SJCRH30 (cell line): ENCODE measurements around the gene WARS2. TPM values are rescaled to one million over a fixed set of nuclear protein-coding genes. Genes with fewer than 3 reads are reported as not detected.
A peak's percentile ranks its signal among the peaks of the same experiment; 100 is the strongest.
"Not testable (repeated sequence)": the region's sequence is repeated elsewhere in the genome, so short reads cannot be mapped to it uniquely, and the experiment has no call there.

Source experiments
- DNase-seq, 2 experiments: peaks; one replicate each; pipeline ENCODE4 v3.0.0-alpha.2; 2015 to 2020
- H3K27ac ChIP-seq: fragments of 250-450 bp; sonication (Bioruptor Pico); 2 replicates; pipeline ENCODE4 v1.5.1; 2020; ENCODE audit warnings: mild to moderate bottlenecking, moderate library complexity
- H3K27me3 ChIP-seq: fragments of 250-450 bp; sonication (Bioruptor Pico); 2 replicates; pipeline ENCODE4 v1.5.1; 2020; ENCODE audit warnings: mild to moderate bottlenecking, moderate library complexity
- H3K36me3 ChIP-seq: fragments of 250-450 bp; sonication (Bioruptor Pico); 2 replicates; pipeline ENCODE4 v1.5.1; 2020; ENCODE audit warnings: mild to moderate bottlenecking, moderate library complexity
- H3K4me1 ChIP-seq: fragments of 250-450 bp; sonication (Bioruptor Pico); 2 replicates; pipeline ENCODE4 v1.5.1; 2020; ENCODE audit warnings: mild to moderate bottlenecking, moderate library complexity
- H3K4me3 ChIP-seq: fragments of 250-450 bp; sonication (Bioruptor Pico); 2 replicates; pipeline ENCODE4 v1.5.1; 2020; ENCODE audit warnings: mild to moderate bottlenecking, moderate library complexity
- H3K9me3 ChIP-seq: fragments of 250-450 bp; sonication (Bioruptor Pico); replicated peaks from 2 replicates; pipeline ENCODE4 v1.5.1; 2020; ENCODE audit warnings: mild to moderate bottlenecking, moderate library complexity
- total RNA-seq: library from RNA; depleted of rRNA; stranded (reverse); fragments of >200 nt; shearing (Covaris generic); gene quantifications from 2 replicates; pipeline ENCODE4 v1.2.3, GENCODE V29; 2014

WARS2 gene
- total RNA-seq, 1 experiment from 2014 or later: 24.5 TPM

- not testable (repeated sequence) for H3K4me3 ChIP-seq, H3K4me1 ChIP-seq, H3K27ac ChIP-seq, DNase-seq, H3K27me3 ChIP-seq
- H3K36me3 ChIP-seq: peaks cover 15% of the 10 kb centered on the region
- peaks cover 16% of the 10 kb centered on the region; the same call in 1 of the 2 replicates for H3K9me3 ChIP-seq
Observed at GRCh38 chr1:119155069-119155468, 14.6 kb upstream of the WARS2 start.

GRCh38 chr1:119150150-119150549 lies 9.7 kb upstream of the WARS2 start:
- no peak overlapping the region for H3K27ac ChIP-seq
- H3K9me3 ChIP-seq: peaks cover 16% of the 10 kb centered on the region; the same call in 1 of the 2 replicates
- no peak overlapping the region for H3K4me3 ChIP-seq
- H3K36me3 ChIP-seq: no peaks in the 10 kb centered on the region
- H3K4me1 ChIP-seq: no peaks in the 10 kb centered on the region
- no peaks in the 10 kb centered on the region for H3K27me3 ChIP-seq
- no peak for DNase-seq

- H3K4me1 ChIP-seq: no peaks in the 10 kb centered on the region
- H3K36me3 ChIP-seq: no peaks in the 10 kb centered on the region
- no peak overlapping the region for H3K4me3 ChIP-seq
- H3K27ac ChIP-seq: no peak overlapping the region
- H3K27me3 ChIP-seq: no peaks in the 10 kb centered on the region
- H3K9me3 ChIP-seq: peaks cover 9% of the 10 kb centered on the region; the same call in 1 of the 2 replicates
- no peak for DNase-seq
Observed at GRCh38 chr1:119147661-119148090, 7.2 kb upstream of the WARS2 start.

- peaks cover 4% of the 10 kb centered on the region; the same call in 1 of the 2 replicates for H3K9me3 ChIP-seq
- H3K27me3 ChIP-seq: no peaks in the 10 kb centered on the region
- H3K27ac ChIP-seq: no peak overlapping the region
- no peak for DNase-seq
- peaks cover under 1% of the 10 kb centered on the region; the same call in 1 of the 2 replicates for H3K4me1 ChIP-seq
- no peak overlapping the region for H3K4me3 ChIP-seq
- H3K36me3 ChIP-seq: no peaks in the 10 kb centered on the region
Observed at GRCh38 chr1:119146466-119146865, 6.0 kb upstream of the WARS2 start.

DNA sequence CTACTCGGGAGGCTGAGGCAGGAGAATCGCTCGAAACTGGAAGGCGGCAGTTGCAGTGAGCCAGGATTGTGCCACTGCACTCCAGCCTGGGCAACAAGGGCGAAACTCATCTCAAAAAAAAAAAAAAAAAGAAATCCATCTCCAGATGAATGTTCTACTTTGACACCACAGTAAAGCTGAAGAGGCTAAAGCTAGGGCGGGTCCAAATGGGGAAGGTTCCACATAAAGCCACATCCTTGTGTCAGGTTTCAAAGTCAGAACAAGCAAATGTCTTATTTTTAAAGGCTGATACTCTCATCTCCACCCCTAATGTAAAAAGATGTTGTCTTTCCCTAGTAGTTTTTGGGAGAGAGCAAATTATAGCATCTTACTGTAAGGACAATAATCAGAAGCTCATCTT lies 4.4 kb upstream of the WARS2 start:
- no peak for DNase-seq
- H3K27me3 ChIP-seq: no peaks in the 10 kb centered on the region
- H3K4me1 ChIP-seq: peaks cover 4% of the 10 kb centered on the region; the same call in 1 of the 2 replicates
- no peak overlapping the region for H3K4me3 ChIP-seq
- no peaks in the 10 kb centered on the region for H3K36me3 ChIP-seq
- H3K9me3 ChIP-seq: no peaks in the 10 kb centered on the region
- H3K27ac ChIP-seq: no peak overlapping the region

GRCh38 chr1:119143706-119144105 lies 3.3 kb upstream of the WARS2 start:
- no peak overlapping the region for H3K4me3 ChIP-seq
- no peak overlapping the region for H3K27ac ChIP-seq
- no peak for DNase-seq
- H3K36me3 ChIP-seq: no peaks in the 10 kb centered on the region
- H3K9me3 ChIP-seq: no peaks in the 10 kb centered on the region
- H3K4me1 ChIP-seq: peaks cover 6% of the 10 kb centered on the region; the same call in 1 of the 2 replicates
- no peaks in the 10 kb centered on the region for H3K27me3 ChIP-seq

GRCh38 chr1:119141660-119142059 lies 1.2 kb upstream of the WARS2 start:
- DNase-seq: no peak
- H3K4me3 ChIP-seq: peak overlapping the region; percentile 71; the same call in 1 of the 2 replicates

GRCh38 chr1:119141020-119141424 lies 569 bp upstream of the WARS2 start:
- Histone ChIP-seq H3K4me1 (peaks cover 6% of the 10 kb centered on the region; the same call in 1 of the 2 replicates), H3K27ac (peak overlapping the region; percentile 97), H3K36me3 (no peaks in the 10 kb centered on the region), H3K9me3 (no peaks in the 10 kb centered on the region), H3K4me3 (peak overlapping the region; percentile 71), H3K27me3 (no peaks in the 10 kb centered on the region)
- DNase-seq: peak; percentile 54 to 60

More at GRCh38 chr1:119141660-119142059, 1.2 kb upstream of the WARS2 start:
- Histone ChIP-seq H3K36me3 (no peaks in the 10 kb centered on the region), H3K27ac (no peak overlapping the region), H3K27me3 (no peaks in the 10 kb centered on the region), H3K4me1 (peaks cover 6% of the 10 kb centered on the region; the same call in 1 of the 2 replicates), H3K9me3 (no peaks in the 10 kb centered on the region)

- peak in 1 of 2 experiments; percentile 70 for DNase-seq
- no peaks in the 10 kb centered on the region for H3K36me3 ChIP-seq
- peak overlapping the region; percentile 71 for H3K4me3 ChIP-seq
- H3K9me3 ChIP-seq: no peaks in the 10 kb centered on the region
- peak overlapping the region; percentile 97 for H3K27ac ChIP-seq
- peaks cover 6% of the 10 kb centered on the region; the same call in 1 of the 2 replicates for H3K4me1 ChIP-seq
- no peaks in the 10 kb centered on the region for H3K27me3 ChIP-seq
Observed at GRCh38 chr1:119139857-119140176, 636 bp downstream of the WARS2 start.

DNA sequence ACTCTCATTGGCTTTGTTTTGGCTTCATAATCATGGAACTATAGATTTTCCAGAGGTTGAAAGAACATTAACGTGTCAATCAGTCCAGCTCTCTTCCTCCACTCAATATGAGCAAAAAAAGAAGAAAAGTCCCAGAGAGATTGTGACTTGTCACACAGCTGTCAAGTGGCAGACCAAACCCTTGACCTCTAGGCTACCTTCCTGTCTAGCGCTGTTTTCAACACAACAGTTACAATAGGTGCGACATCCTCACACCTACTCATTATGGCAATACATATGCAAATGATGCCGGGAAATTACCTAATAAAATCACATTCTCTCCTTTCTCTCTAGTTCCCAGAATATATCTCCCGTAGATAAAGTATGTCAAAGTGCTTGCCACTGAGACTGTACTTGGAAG lies 1.1 kb downstream of the WARS2 start:
- Histone ChIP-seq H3K36me3 (no peaks in the 10 kb centered on the region), H3K4me1 (peaks cover 6% of the 10 kb centered on the region; the same call in 1 of the 2 replicates), H3K4me3 (peak overlapping the region; percentile 71), H3K27ac (peak overlapping the region; percentile 97), H3K27me3 (no peaks in the 10 kb centered on the region), H3K9me3 (no peaks in the 10 kb centered on the region)
- DNase-seq: no peak

DNA sequence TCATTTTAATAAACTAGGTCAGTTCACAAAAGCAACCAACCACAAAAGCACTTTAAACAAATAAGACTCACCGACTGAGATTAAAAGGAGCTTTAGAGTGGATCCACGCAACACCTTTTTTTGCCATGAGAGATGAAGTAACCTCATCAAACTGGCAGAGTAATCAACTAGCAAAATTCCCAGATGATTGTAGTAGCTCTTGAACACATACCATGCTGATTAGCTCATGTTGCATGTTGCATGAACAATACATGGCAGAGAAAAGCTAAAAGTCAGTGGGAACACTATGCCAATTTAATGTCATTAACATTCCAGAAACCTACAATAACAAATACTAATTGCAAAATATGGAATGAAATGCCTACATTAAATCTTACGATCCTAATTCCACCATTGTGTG lies 4.1 kb downstream of the WARS2 start:
- Histone ChIP-seq H3K27me3 (no peaks in the 10 kb centered on the region), H3K27ac (no peak overlapping the region), H3K4me3 (no peak overlapping the region), H3K36me3 (no peaks in the 10 kb centered on the region), H3K4me1 (peaks cover 5% of the 10 kb centered on the region; the same call in 1 of the 2 replicates), H3K9me3 (no peaks in the 10 kb centered on the region)
- no peak for DNase-seq

- no peak for DNase-seq
- no peaks in the 10 kb centered on the region for H3K27me3 ChIP-seq
- no peaks in the 10 kb centered on the region for H3K9me3 ChIP-seq
- no peak overlapping the region for H3K27ac ChIP-seq
- H3K4me3 ChIP-seq: no peak overlapping the region
- H3K4me1 ChIP-seq: no peaks in the 10 kb centered on the region
- H3K36me3 ChIP-seq: no peaks in the 10 kb centered on the region
Observed at GRCh38 chr1:119133987-119134386, 6.5 kb downstream of the WARS2 start.

DNA sequence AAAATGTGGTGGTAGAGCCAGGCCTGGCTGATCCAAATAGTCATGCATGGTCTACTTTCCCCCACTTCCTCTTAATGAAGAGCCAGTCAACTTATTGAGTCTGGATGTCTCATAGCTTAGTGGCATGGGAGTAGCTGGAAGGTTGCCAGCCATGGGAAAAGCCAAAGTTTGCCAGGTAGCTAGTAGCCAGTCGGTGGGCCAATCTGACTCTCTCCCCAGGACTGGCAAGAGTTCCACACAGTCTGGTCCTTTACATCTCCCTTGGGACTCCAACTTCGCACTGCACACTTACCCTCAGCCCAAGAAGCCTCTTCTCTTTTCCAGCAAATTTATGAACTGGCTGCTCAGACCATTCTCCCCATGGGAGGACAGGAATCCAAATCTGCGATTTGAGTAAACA lies 8.3 kb downstream of the WARS2 start:
- no peaks in the 10 kb centered on the region for H3K36me3 ChIP-seq
- H3K4me1 ChIP-seq: no peaks in the 10 kb centered on the region
- no peaks in the 10 kb centered on the region for H3K27me3 ChIP-seq
- H3K9me3 ChIP-seq: no peaks in the 10 kb centered on the region
- DNase-seq: no peak
- H3K27ac ChIP-seq: no peak overlapping the region
- no peak overlapping the region for H3K4me3 ChIP-seq

GRCh38 chr1:119125874-119126273 lies 14.6 kb downstream of the WARS2 start:
- H3K27ac ChIP-seq: no peak overlapping the region
- DNase-seq: no peak
- no peak overlapping the region for H3K4me3 ChIP-seq
- no peaks in the 10 kb centered on the region for H3K36me3 ChIP-seq
- H3K9me3 ChIP-seq: 0 out of 2 replicates have a peak, but pooled peaks cover 3% of the 10 kb centered on the region
- no peaks in the 10 kb centered on the region for H3K27me3 ChIP-seq
- no peaks in the 10 kb centered on the region for H3K4me1 ChIP-seq

- H3K4me1 ChIP-seq: no peaks in the 10 kb centered on the region
- H3K4me3 ChIP-seq: no peak overlapping the region
- no peaks in the 10 kb centered on the region for H3K36me3 ChIP-seq
- H3K27me3 ChIP-seq: no peaks in the 10 kb centered on the region
- H3K9me3 ChIP-seq: 0 out of 2 replicates have a peak, but pooled peaks cover 3% of the 10 kb centered on the region
- DNase-seq: no peak
- no peak overlapping the region for H3K27ac ChIP-seq
Observed at GRCh38 chr1:119124764-119125163, 15.7 kb downstream of the WARS2 start.

- H3K27me3 ChIP-seq, H3K36me3 ChIP-seq, H3K4me3 ChIP-seq, H3K4me1 ChIP-seq, H3K9me3 ChIP-seq, H3K27ac ChIP-seq, DNase-seq: not testable (repeated sequence)
Observed at GRCh38 chr1:119121872-119122271, 18.6 kb downstream of the WARS2 start.
